WERI-Rb-1 (cell line): ENCODE data around the gene SLC25A6.
A peak's percentile ranks its signal among the peaks of the same experiment; 100 is the strongest.

ENCODE experiments used
- DNase-seq: peaks from one replicate; pipeline ENCODE4 v3.0.0-alpha.2; 2020
- H3K27ac ChIP-seq: fragments of 250-450 bp; sonication (Bioruptor Pico); 2 replicates; pipeline ENCODE4 v1.5.1; 2020; ENCODE audit warnings: mild to moderate bottlenecking, moderate library complexity
- H3K27me3 ChIP-seq: fragments of 250-450 bp; sonication (Bioruptor Pico); 2 replicates; pipeline ENCODE4 v1.5.1; 2021; ENCODE audit warnings: mild to moderate bottlenecking, low read depth, moderate library complexity; ENCODE audit not compliant: insufficient read depth, severe bottlenecking
- H3K36me3 ChIP-seq: fragments of 250-450 bp; sonication (Bioruptor Pico); 2 replicates; pipeline ENCODE4 v1.5.1; 2020; ENCODE audit warnings: mild to moderate bottlenecking, moderate library complexity
- H3K4me3 ChIP-seq: 2 replicates; pipeline ENCODE4 v1.5.1; 2011; ENCODE audit warnings: low read depth, mild to moderate bottlenecking, control low read depth, low read length
- H3K9me3 ChIP-seq: fragments of 250-450 bp; sonication (Bioruptor Pico); 2 replicates; pipeline ENCODE4 v1.5.1; 2021; ENCODE audit warnings: mild to moderate bottlenecking, moderate library complexity; ENCODE audit not compliant: severe bottlenecking
- TF ChIP-seq, protein P1 (sequence below): IDR thresholded peaks from 2 replicates; pipeline ENCODE4 v1.5.1; 2011; ENCODE audit warnings: low read depth, mild to moderate bottlenecking, control low read depth, inconsistent platforms, low read length

SLC25A6 gene

GRCh38 chrX:1389993-1390285, 2.0 kb downstream of the SLC25A6 start:
- no peak overlapping the region for H3K27ac ChIP-seq
- TF ChIP-seq, protein P1, sequence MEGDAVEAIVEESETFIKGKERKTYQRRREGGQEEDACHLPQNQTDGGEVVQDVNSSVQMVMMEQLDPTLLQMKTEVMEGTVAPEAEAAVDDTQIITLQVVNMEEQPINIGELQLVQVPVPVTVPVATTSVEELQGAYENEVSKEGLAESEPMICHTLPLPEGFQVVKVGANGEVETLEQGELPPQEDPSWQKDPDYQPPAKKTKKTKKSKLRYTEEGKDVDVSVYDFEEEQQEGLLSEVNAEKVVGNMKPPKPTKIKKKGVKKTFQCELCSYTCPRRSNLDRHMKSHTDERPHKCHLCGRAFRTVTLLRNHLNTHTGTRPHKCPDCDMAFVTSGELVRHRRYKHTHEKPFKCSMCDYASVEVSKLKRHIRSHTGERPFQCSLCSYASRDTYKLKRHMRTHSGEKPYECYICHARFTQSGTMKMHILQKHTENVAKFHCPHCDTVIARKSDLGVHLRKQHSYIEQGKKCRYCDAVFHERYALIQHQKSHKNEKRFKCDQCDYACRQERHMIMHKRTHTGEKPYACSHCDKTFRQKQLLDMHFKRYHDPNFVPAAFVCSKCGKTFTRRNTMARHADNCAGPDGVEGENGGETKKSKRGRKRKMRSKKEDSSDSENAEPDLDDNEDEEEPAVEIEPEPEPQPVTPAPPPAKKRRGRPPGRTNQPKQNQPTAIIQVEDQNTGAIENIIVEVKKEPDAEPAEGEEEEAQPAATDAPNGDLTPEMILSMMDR: no peak
- H3K27me3 ChIP-seq: no peaks in the 10 kb centered on the region
- no peaks in the 10 kb centered on the region for H3K9me3 ChIP-seq
- H3K4me3 ChIP-seq: no peak overlapping the region
- H3K36me3 ChIP-seq: peaks cover 70% of the 10 kb centered on the region
- no peak for DNase-seq

- peak; percentile 6 for DNase-seq
- Histone ChIP-seq H3K27me3 (no peaks in the 10 kb centered on the region), H3K36me3 (peaks cover 73% of the 10 kb centered on the region), H3K9me3 (no peaks in the 10 kb centered on the region), H3K27ac (no peak overlapping the region), H3K4me3 (no peak overlapping the region)
- TF ChIP-seq, protein P1: no peak
Observed at GRCh38 chrX:1389181-1389992, 2.5 kb downstream of the SLC25A6 start.

DNA sequence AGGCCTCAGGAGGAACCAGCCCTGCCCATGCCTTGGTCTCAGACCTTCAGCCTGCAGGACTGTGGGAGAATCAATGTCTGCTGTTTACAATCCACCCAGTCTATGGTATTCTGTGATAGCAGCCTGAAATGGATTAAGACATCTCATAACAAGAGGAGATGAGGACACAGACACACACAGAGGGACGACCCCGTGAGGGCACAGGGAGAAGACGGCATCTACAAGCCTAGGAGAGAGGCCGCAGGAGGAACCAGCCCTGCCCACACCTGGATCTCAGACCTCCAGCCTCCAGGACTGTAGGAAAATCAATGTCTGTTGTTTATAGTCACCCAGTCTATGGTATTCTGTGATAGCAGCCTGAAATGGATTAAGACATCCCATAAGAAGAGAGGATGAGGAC, 3.3 kb downstream of the SLC25A6 start:
- no peak for DNase-seq
- Histone ChIP-seq H3K36me3 (peaks cover 78% of the 10 kb centered on the region), H3K27me3 (no peaks in the 10 kb centered on the region), H3K27ac (no peak overlapping the region), H3K9me3 (no peaks in the 10 kb centered on the region), H3K4me3 (no peak overlapping the region)
- TF ChIP-seq, protein P1: no peak

GRCh38 chrX:1387141-1387776, 4.7 kb downstream of the SLC25A6 start:
- H3K27ac ChIP-seq: no peak overlapping the region
- no peaks in the 10 kb centered on the region for H3K27me3 ChIP-seq
- TF ChIP-seq, protein P1: no peak
- H3K9me3 ChIP-seq: no peaks in the 10 kb centered on the region
- H3K4me3 ChIP-seq: no peak overlapping the region
- peaks cover 86% of the 10 kb centered on the region for H3K36me3 ChIP-seq
- no peak for DNase-seq

GRCh38 chrX:1386338-1387127, 5.4 kb downstream of the SLC25A6 start:
- H3K27me3 ChIP-seq: no peaks in the 10 kb centered on the region

More at GRCh38 chrX:1386338-1387127, 5.4 kb downstream of the SLC25A6 start:
- TF ChIP-seq, protein P1: no peak
- H3K9me3 ChIP-seq: no peaks in the 10 kb centered on the region
- peaks cover 90% of the 10 kb centered on the region for H3K36me3 ChIP-seq
- no peak overlapping the region for H3K27ac ChIP-seq
- no peak for DNase-seq
- H3K4me3 ChIP-seq: no peak overlapping the region
